HepG2 (cell line): ENCODE measurements around the gene TMEM97. TPM values are rescaled to one million over a fixed set of nuclear protein-coding genes. Genes with fewer than 3 reads are reported as not detected.

ENCODE experiments used
- AKAP8 ChIP-seq: sonication (generic); formaldehyde crosslinking; IDR thresholded peaks from 2 replicates; pipeline ENCODE4 v1.5.1; 2020; ENCODE audit warnings: mild to moderate bottlenecking, missing genetic modification reagents
- BRCA1 ChIP-seq: sonication (generic); formaldehyde crosslinking; IDR thresholded peaks from 2 replicates; pipeline ENCODE4 v1.4.0; 2020; ENCODE audit warnings: missing genetic modification reagents
- DMAP1 ChIP-seq: IDR thresholded peaks from 2 replicates; pipeline ENCODE4 v1.6.1; 2016
- DR1 ChIP-seq: sonication (generic); formaldehyde crosslinking; IDR thresholded peaks from 2 replicates; pipeline ENCODE4 v1.8.0; 2021; ENCODE audit warnings: mild to moderate bottlenecking, missing genetic modification reagents, inconsistent platforms
- HOXA5 ChIP-seq: sonication (generic); formaldehyde crosslinking; IDR thresholded peaks from 2 replicates; pipeline ENCODE4 v1.4.0; 2020; ENCODE audit warnings: missing genetic modification reagents
- IKZF5 ChIP-seq: IDR thresholded peaks from 2 replicates; pipeline ENCODE4 v1.6.1; 2018; ENCODE audit warnings: missing genetic modification reagents, mild to moderate bottlenecking, missing compliant biosample characterization
- MED13 ChIP-seq: sonication (generic); formaldehyde crosslinking; IDR thresholded peaks from 2 replicates; pipeline ENCODE4 v1.5.0; 2020; ENCODE audit warnings: missing genetic modification reagents
- MTERF4 ChIP-seq: sonication (generic); formaldehyde crosslinking; IDR thresholded peaks from 2 replicates; pipeline ENCODE4 v1.8.0; 2023; ENCODE audit warnings: mild to moderate bottlenecking, missing genetic modification reagents
- POLR2A ChIP-seq, 2 experiments: IDR thresholded peaks; 2 replicates each; pipeline ENCODE4 v1.6.1; 2011; ENCODE audit warnings: low read depth in 2 of 2, low read length in 2 of 2, mild to moderate bottlenecking in 1 of 2, moderate library complexity in 1 of 2; ENCODE audit not compliant: insufficient read depth in 1 of 2
- RAD51 ChIP-seq: fragments of 450-650 bp; IDR thresholded peaks from 2 replicates; pipeline ENCODE4 v1.6.1; 2016; ENCODE audit warnings: borderline replicate concordance
- RBM39 ChIP-seq: fragments of 200-400 bp; formaldehyde crosslinking; IDR thresholded peaks from one replicate; pipeline ENCODE4 v1.6.1; 2018; ENCODE audit warnings: antibody characterized with exemption, mild to moderate bottlenecking, low read depth, low read length; ENCODE audit not compliant: poor library complexity, severe bottlenecking
- RFXANK ChIP-seq: IDR thresholded peaks from 2 replicates; pipeline ENCODE4 v1.6.1; 2016
- ZBTB39 ChIP-seq: sonication (generic); formaldehyde crosslinking; IDR thresholded peaks from 2 replicates; pipeline ENCODE4 v1.5.0; 2020; ENCODE audit warnings: missing genetic modification reagents
- ZNF12 ChIP-seq: sonication (generic); formaldehyde crosslinking; IDR thresholded peaks from 2 replicates; pipeline ENCODE4 v1.5.0; 2020; ENCODE audit warnings: missing genetic modification reagents
- ZNF20 ChIP-seq: sonication (generic); formaldehyde crosslinking; IDR thresholded peaks from 2 replicates; pipeline ENCODE4 v1.4.0; 2020; ENCODE audit warnings: mild to moderate bottlenecking, moderate library complexity, missing genetic modification reagents
- ZNF296 ChIP-seq: sonication (generic); formaldehyde crosslinking; conservative IDR thresholded peaks from 2 replicates; pipeline ENCODE4 v1.5.0; 2020; ENCODE audit warnings: mild to moderate bottlenecking, missing genetic modification reagents
- ZNF451 ChIP-seq: sonication (generic); formaldehyde crosslinking; IDR thresholded peaks from 2 replicates; pipeline ENCODE4 v1.5.0; 2020; ENCODE audit warnings: mild to moderate bottlenecking, missing genetic modification reagents
- ZNF567 ChIP-seq: sonication (generic); formaldehyde crosslinking; IDR thresholded peaks from 2 replicates; pipeline ENCODE4 v1.8.1; 2023; ENCODE audit warnings: mild to moderate bottlenecking, missing genetic modification reagents, borderline replicate concordance
- ZNF609 ChIP-seq: sonication (generic); formaldehyde crosslinking; IDR thresholded peaks from 2 replicates; pipeline ENCODE4 v1.4.0; 2020; ENCODE audit warnings: mild to moderate bottlenecking, missing genetic modification reagents, borderline replicate concordance
- ZSCAN21 ChIP-seq: sonication (generic); formaldehyde crosslinking; IDR thresholded peaks from 2 replicates; pipeline ENCODE4 v1.8.0; 2022; ENCODE audit warnings: mild to moderate bottlenecking, missing genetic modification reagents, moderate library complexity, borderline replicate concordance
- polyA plus RNA-seq, 8 experiments: library from polyadenylated mRNA; depleted of rRNA in 3 of 8; stranded (reverse) in 7 of 8; unstranded in 1 of 8; fragments of >200 nt; fragmentation: Illumina TruSeq in 4 of 8; extraction: Trizol in 4 of 8; gene quantifications; 2 replicates each; pipeline versions ENCODE4 v1.2.1 to v1.2.3, GENCODE V29; 2011 to 2016; ENCODE audit warnings: low read depth in 4 of 8, missing spikeins in 1 of 8, mixed read lengths in 1 of 8; ENCODE audit not compliant: insufficient read depth in 1 of 8
- total RNA-seq, 5 experiments: library from RNA; depleted of rRNA; stranded (reverse); fragments of >200 nt; fragmentation: Illumina TruSeq; extraction: Trizol; gene quantifications; 2 replicates each; pipeline ENCODE4 v1.2.3, GENCODE V29; 2016; ENCODE audit warnings: low read depth in 1 of 5

The TMEM97 gene
- total and polyA plus RNA-seq, 2 of the 13 experiments (the other 11 are each of a cell fraction or from before 2014, with no cell fraction given), result 69.6 to 137 TPM

- TF ChIP-seq ZBTB39 (CRISPR knock-in tag), result no peak
- TF ChIP-seq DMAP1 (CRISPR knock-in tag), result 0 out of 2 replicates have a peak, but pooled peaks have one; percentile 10
- no peak for TF ChIP-seq RAD51
- no peak for TF ChIP-seq DR1 (CRISPR knock-in tag)
- TF ChIP-seq RFXANK (CRISPR knock-in tag), result no peak
- TF ChIP-seq ZNF609 (CRISPR knock-in tag), result peak; percentile 3; the same call in 1 of the 2 replicates
- TF ChIP-seq RBM39, result no peak
- no peak for TF ChIP-seq BRCA1 (CRISPR knock-in tag)
- no peak for TF ChIP-seq IKZF5
- TF ChIP-seq ZNF451 (CRISPR knock-in tag), result 0 out of 2 replicates have a peak, but pooled peaks have one; percentile 65
- TF ChIP-seq ZSCAN21 (CRISPR knock-in tag), result 0 out of 2 replicates have a peak, but pooled peaks have one; percentile 52
- no peak for TF ChIP-seq ZNF296
- no peak for TF ChIP-seq ZNF12 (CRISPR knock-in tag)
- TF ChIP-seq ZNF567 (CRISPR knock-in tag), result no peak
- TF ChIP-seq ZNF20 (CRISPR knock-in tag), result no peak
- no peak for TF ChIP-seq MED13 (CRISPR knock-in tag)
- no peak for TF ChIP-seq MTERF4 (CRISPR knock-in tag)
- TF ChIP-seq AKAP8 (CRISPR knock-in tag), result peak; percentile 10; the same call in 1 of the 2 replicates
- TF ChIP-seq HOXA5 (CRISPR knock-in tag), result no peak
- TF ChIP-seq POLR2A (IDR thresholded peaks at IDR 0.05; ENCODE audit: insufficient read depth in 1 of 2, low read depth in 2 of 2, low read length in 2 of 2), result no peak
Observed at GRCh38 chr17:28347261-28347891, 28.4 kb downstream of the TMEM97 start (continued).
